Karpas-422 (cell line): ENCODE results near the gene ABLIM1. TPM values are rescaled to one million over a fixed set of nuclear protein-coding genes. Genes with fewer than 3 reads are reported as not detected.
"Not testable (repeated sequence)": the region's sequence is repeated elsewhere in the genome, so short reads cannot be mapped to it uniquely, and the experiment has no call there.

Experiments used
- DNase-seq: peaks from one replicate; pipeline ENCODE4 v3.0.0-alpha.2; 2015
- H2AFZ ChIP-seq: fragments of 200-600 bp; sonication (generic); 2 replicates; pipeline ENCODE4 v1.6.1; 2014; ENCODE audit warnings: antibody characterized with exemption, low read length, mixed read lengths
- H3K27ac ChIP-seq: fragments of 200-600 bp; sonication (generic); 2 replicates; pipeline ENCODE4 v1.5.1; 2014; ENCODE audit warnings: mild to moderate bottlenecking, low read length, moderate library complexity
- H3K27me3 ChIP-seq: fragments of 200-600 bp; sonication (generic); 2 replicates; pipeline ENCODE4 v1.6.1; 2014; ENCODE audit warnings: low read length, mixed read lengths
- H3K36me3 ChIP-seq: fragments of 200-600 bp; sonication (generic); 2 replicates; pipeline ENCODE4 v1.6.1; 2014; ENCODE audit warnings: low read length, mixed read lengths; ENCODE audit not compliant: insufficient read depth
- H3K4me1 ChIP-seq: fragments of 200-600 bp; sonication (generic); 2 replicates; pipeline ENCODE4 v1.6.1; 2014; ENCODE audit warnings: mild to moderate bottlenecking, low read length, mixed read lengths
- H3K4me2 ChIP-seq: fragments of 200-600 bp; sonication (generic); 2 replicates; pipeline ENCODE4 v1.6.1; 2014; ENCODE audit warnings: low read length, low read depth, mild to moderate bottlenecking; ENCODE audit not compliant: poor library complexity, severe bottlenecking
- H3K4me3 ChIP-seq: fragments of 200-600 bp; sonication (generic); 2 replicates; pipeline ENCODE4 v1.5.1; 2014; ENCODE audit warnings: mild to moderate bottlenecking, antibody characterized with exemption, low read length, mixed read lengths
- H3K79me2 ChIP-seq: fragments of 200-600 bp; sonication (generic); 2 replicates; pipeline ENCODE4 v1.6.1; 2014; ENCODE audit warnings: mild to moderate bottlenecking, low read length, mixed read lengths
- H3K9ac ChIP-seq: fragments of 200-600 bp; sonication (generic); 2 replicates; pipeline ENCODE4 v1.6.0; 2014; ENCODE audit warnings: low read length
- H3K9me2 ChIP-seq: fragments of 200-600 bp; sonication (generic), shearing (Covaris generic); replicated peaks from 2 replicates; pipeline ENCODE4 v1.6.0; 2014; ENCODE audit warnings: mild to moderate bottlenecking, low read length, moderate library complexity; ENCODE audit not compliant: insufficient read depth
- H3K9me3 ChIP-seq: fragments of 300-700, 200-600 bp; sonication (generic); 2 replicates; pipeline ENCODE4 v1.6.1; 2014; ENCODE audit warnings: low read length, mixed read lengths
- H4K20me1 ChIP-seq: fragments of 200-600 bp; sonication (generic); 2 replicates; pipeline ENCODE4 v1.6.1; 2014; ENCODE audit warnings: mild to moderate bottlenecking, antibody characterized with exemption, low read length, low read depth; ENCODE audit not compliant: insufficient read depth
- total RNA-seq: library from RNA; depleted of rRNA; stranded (reverse); fragments of >200 nt; shearing (Covaris generic); gene quantifications from 2 replicates; pipeline ENCODE4 v1.2.3, GENCODE V29; 2014; ENCODE audit warnings: low replicate concordance; rRNA removed

ABLIM1 gene
- 73.4 and 131 TPM in 2 replicates for total RNA-seq

- no peaks in the 10 kb centered on the region for H3K9me3 ChIP-seq
- no peak within 1 kb of the TSS for H3K4me2 ChIP-seq
- no peaks in the 10 kb centered on the region for H3K79me2 ChIP-seq
- H3K27ac ChIP-seq: no peak within 1 kb of the TSS
- no peaks in the 10 kb centered on the region for H3K27me3 ChIP-seq
- H3K9ac ChIP-seq: no peak within 1 kb of the TSS
- H3K36me3 ChIP-seq: no peaks in the 10 kb centered on the region
- DNase-seq: no peak
- no peak within 1 kb of the TSS for H3K4me3 ChIP-seq
- no peaks in the 10 kb centered on the region for H3K9me2 ChIP-seq
- no peak within 1 kb of the TSS for H2AFZ ChIP-seq
- H3K4me1 ChIP-seq: no peaks in the 10 kb centered on the region
- H4K20me1 ChIP-seq: no peaks in the 10 kb centered on the region
Measured at GRCh38 chr10:114658175-114658574, at the start of gene ABLIM1. Gene ABLIM1 (minus strand): TSS chr10:114658275. CDS start chr10:114658200, 75 bp downstream.

- H3K4me1 ChIP-seq: no peaks in the 10 kb centered on the region
- no peak for DNase-seq
- H3K79me2 ChIP-seq: no peaks in the 10 kb centered on the region
- no peak overlapping the region for H3K27ac ChIP-seq
- no peak overlapping the region for H3K9ac ChIP-seq
- no peaks in the 10 kb centered on the region for H3K27me3 ChIP-seq
- H3K4me3 ChIP-seq: no peak overlapping the region
- no peak overlapping the region for H2AFZ ChIP-seq
- no peaks in the 10 kb centered on the region for H3K9me2 ChIP-seq
- no peak overlapping the region for H3K4me2 ChIP-seq
- no peaks in the 10 kb centered on the region for H3K9me3 ChIP-seq
- no peaks in the 10 kb centered on the region for H4K20me1 ChIP-seq
- H3K36me3 ChIP-seq: no peaks in the 10 kb centered on the region
Measured at GRCh38 chr10:114706458-114707055, 48.5 kb upstream of the ABLIM1 start.

- no peak overlapping the region for H2AFZ ChIP-seq
- H3K4me1 ChIP-seq: no peaks in the 10 kb centered on the region
- H4K20me1 ChIP-seq: no peaks in the 10 kb centered on the region
- no peaks in the 10 kb centered on the region for H3K79me2 ChIP-seq
- H3K27ac ChIP-seq: no peak overlapping the region
- DNase-seq: no peak
- H3K9me2 ChIP-seq: no peaks in the 10 kb centered on the region
- H3K9me3 ChIP-seq: no peaks in the 10 kb centered on the region
- H3K9ac ChIP-seq: no peak overlapping the region
- H3K27me3 ChIP-seq: no peaks in the 10 kb centered on the region
- H3K4me2 ChIP-seq: no peak overlapping the region
- no peak overlapping the region for H3K4me3 ChIP-seq
- no peaks in the 10 kb centered on the region for H3K36me3 ChIP-seq
Measured at GRCh38 chr10:114704679-114705078, 46.6 kb upstream of the ABLIM1 start.

- no peak overlapping the region for H3K4me2 ChIP-seq
- no peaks in the 10 kb centered on the region for H3K9me2 ChIP-seq
- H3K79me2 ChIP-seq: no peaks in the 10 kb centered on the region
- peak; percentile 69 for DNase-seq
- H3K4me3 ChIP-seq: no peak overlapping the region
- no peaks in the 10 kb centered on the region for H3K4me1 ChIP-seq
- H3K9ac ChIP-seq: no peak overlapping the region
- H4K20me1 ChIP-seq: no peaks in the 10 kb centered on the region
- no peaks in the 10 kb centered on the region for H3K36me3 ChIP-seq
- no peak overlapping the region for H3K27ac ChIP-seq
- no peak overlapping the region for H2AFZ ChIP-seq
- no peaks in the 10 kb centered on the region for H3K9me3 ChIP-seq
- no peaks in the 10 kb centered on the region for H3K27me3 ChIP-seq
Measured at GRCh38 chr10:114703377-114704107, 45.5 kb upstream of the ABLIM1 start.

GRCh38 chr10:114698271-114699061 is 40.4 kb upstream of the ABLIM1 start:
- no peaks in the 10 kb centered on the region for H3K9me3 ChIP-seq
- H4K20me1 ChIP-seq: no peaks in the 10 kb centered on the region
- H3K4me2 ChIP-seq: no peak overlapping the region
- no peaks in the 10 kb centered on the region for H3K36me3 ChIP-seq
- peaks cover 8% of the 10 kb centered on the region for H3K4me1 ChIP-seq
- H2AFZ ChIP-seq: no peak overlapping the region
- no peaks in the 10 kb centered on the region for H3K79me2 ChIP-seq
- H3K27ac ChIP-seq: no peak overlapping the region
- DNase-seq: no peak
- no peaks in the 10 kb centered on the region for H3K9me2 ChIP-seq
- H3K4me3 ChIP-seq: no peak overlapping the region
- H3K27me3 ChIP-seq: no peaks in the 10 kb centered on the region
- H3K9ac ChIP-seq: no peak overlapping the region

- DNase-seq: no peak
- Histone ChIP-seq H3K9me2 (no peaks in the 10 kb centered on the region), H4K20me1 (no peaks in the 10 kb centered on the region), H3K36me3 (no peaks in the 10 kb centered on the region), H3K27ac (no peak overlapping the region), H3K4me2 (no peak overlapping the region), H3K9me3 (no peaks in the 10 kb centered on the region), H3K4me3 (no peak overlapping the region), H2AFZ (no peak overlapping the region), H3K79me2 (no peaks in the 10 kb centered on the region), H3K9ac (no peak overlapping the region), H3K4me1 (peaks cover 8% of the 10 kb centered on the region), H3K27me3 (no peaks in the 10 kb centered on the region)
Measured at GRCh38 chr10:114697061-114697598, 39.1 kb upstream of the ABLIM1 start.

GRCh38 chr10:114696301-114696700 is 38.2 kb upstream of the ABLIM1 start:
- not testable (repeated sequence) for DNase-seq, H3K36me3 ChIP-seq, H3K79me2 ChIP-seq

GRCh38 chr10:114694752-114695151 is 36.7 kb upstream of the ABLIM1 start:
- H3K9me3 ChIP-seq: no peaks in the 10 kb centered on the region
- H3K4me2 ChIP-seq: peak overlapping the region; percentile 29
- H3K79me2 ChIP-seq: no peaks in the 10 kb centered on the region
- H3K9ac ChIP-seq: no peak overlapping the region
- peak; percentile 85 for DNase-seq
- no peaks in the 10 kb centered on the region for H3K36me3 ChIP-seq
- H3K4me1 ChIP-seq: peaks cover 8% of the 10 kb centered on the region
- no peaks in the 10 kb centered on the region for H4K20me1 ChIP-seq
- no peaks in the 10 kb centered on the region for H3K27me3 ChIP-seq
- H3K27ac ChIP-seq: no peak overlapping the region
- no peak overlapping the region for H2AFZ ChIP-seq
- no peaks in the 10 kb centered on the region for H3K9me2 ChIP-seq
- no peak overlapping the region for H3K4me3 ChIP-seq

More at GRCh38 chr10:114696301-114696700, 38.2 kb upstream of the ABLIM1 start:
- H3K9me2 ChIP-seq, H3K9ac ChIP-seq, H4K20me1 ChIP-seq, H3K4me1 ChIP-seq, H3K27me3 ChIP-seq, H2AFZ ChIP-seq, H3K27ac ChIP-seq, H3K4me2 ChIP-seq, H3K4me3 ChIP-seq, H3K9me3 ChIP-seq: not testable (repeated sequence)
